UCSD-AML1 (cell line): ENCODE measurements around the gene CLTA.

Experiments used
- DNase-seq: peaks from one replicate; lab custom pipeline; 2025; ENCODE audit not compliant: unreplicated experiment; lab: John Stamatoyannopoulos, UW

CLTA gene

GRCh38 chr9:36187414-36187813 lies 3.3 kb upstream of the CLTA start:
- DNase-seq, result no peak

- DNase-seq, result no peak
Observed at GRCh38 chr9:36188212-36188611, 2.5 kb upstream of the CLTA start.

GRCh38 chr9:36189976-36190375 lies 745 bp upstream of the CLTA start:
- no peak for DNase-seq

GRCh38 chr9:36191290-36191645 lies 547 bp downstream of the CLTA start:
- DNase-seq, result peak; percentile 41

- DNase-seq, result no peak
Observed at GRCh38 chr9:36191686-36192085, 965 bp downstream of the CLTA start.

- DNase-seq, result no peak
Observed at GRCh38 chr9:36192196-36192595, 1.5 kb downstream of the CLTA start.

GRCh38 chr9:36193023-36193422 lies 2.3 kb downstream of the CLTA start:
- no peak for DNase-seq

GRCh38 chr9:36194326-36195000 lies 3.7 kb downstream of the CLTA start:
- DNase-seq, result no peak

GRCh38 chr9:36204906-36205547 lies 14.3 kb downstream of the CLTA start:
- no peak for DNase-seq

GRCh38 chr9:36207016-36207415 lies 16.3 kb downstream of the CLTA start:
- no peak for DNase-seq

- no peak for DNase-seq
Observed at GRCh38 chr9:36207546-36208012, 16.9 kb downstream of the CLTA start.

GRCh38 chr9:36208521-36209253 lies 18.0 kb downstream of the CLTA start:
- DNase-seq, result no peak

- DNase-seq, result no peak
Observed at GRCh38 chr9:36210722-36211121, 20.0 kb downstream of the CLTA start.

- no peak for DNase-seq
Observed at GRCh38 chr9:36211510-36211909, 20.8 kb downstream of the CLTA start.

GRCh38 chr9:36213387-36213786 lies 22.7 kb downstream of the CLTA start:
- DNase-seq, result no peak

GRCh38 chr9:36213989-36214388 lies 23.3 kb downstream of the CLTA start:
- DNase-seq, result no peak

- no peak for DNase-seq
Observed at GRCh38 chr9:36214571-36214970, 23.9 kb downstream of the CLTA start.

- no peak for DNase-seq
Observed at GRCh38 chr9:36217256-36217968, 26.7 kb downstream of the CLTA start.

GRCh38 chr9:36218011-36218410 lies 27.3 kb downstream of the CLTA start:
- DNase-seq, result no peak

- DNase-seq, result no peak
Observed at GRCh38 chr9:36218411-36218901, 27.7 kb downstream of the CLTA start.

- no peak for DNase-seq
Observed at GRCh38 chr9:36221667-36222066, 30.9 kb downstream of the CLTA start.
